ENCODE results near the gene DTX1.

DNA sequence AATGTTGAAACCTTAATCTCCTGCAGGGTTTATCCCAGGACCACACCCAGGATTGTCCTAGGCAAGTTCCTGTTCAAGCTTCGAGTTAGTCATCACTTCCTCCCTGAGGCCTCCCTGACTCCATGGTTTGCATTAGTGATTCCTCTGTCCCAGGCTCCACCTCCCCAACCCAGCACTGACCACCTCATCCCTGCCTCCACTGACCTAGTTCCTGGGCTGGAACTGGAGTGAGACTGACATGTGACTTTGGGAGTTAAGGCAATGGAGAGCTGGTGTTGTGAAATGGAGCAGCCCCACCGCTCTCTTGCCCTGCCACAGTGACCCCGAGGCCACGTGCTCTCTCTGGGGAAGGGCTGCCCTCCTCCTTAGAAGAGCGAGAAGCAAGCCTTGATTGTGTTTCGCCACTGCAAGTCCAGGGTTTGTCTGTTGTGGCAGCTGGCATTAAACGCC is 15.8 kb upstream of the DTX1 start:
- TF ChIP-seq, protein P1, sequence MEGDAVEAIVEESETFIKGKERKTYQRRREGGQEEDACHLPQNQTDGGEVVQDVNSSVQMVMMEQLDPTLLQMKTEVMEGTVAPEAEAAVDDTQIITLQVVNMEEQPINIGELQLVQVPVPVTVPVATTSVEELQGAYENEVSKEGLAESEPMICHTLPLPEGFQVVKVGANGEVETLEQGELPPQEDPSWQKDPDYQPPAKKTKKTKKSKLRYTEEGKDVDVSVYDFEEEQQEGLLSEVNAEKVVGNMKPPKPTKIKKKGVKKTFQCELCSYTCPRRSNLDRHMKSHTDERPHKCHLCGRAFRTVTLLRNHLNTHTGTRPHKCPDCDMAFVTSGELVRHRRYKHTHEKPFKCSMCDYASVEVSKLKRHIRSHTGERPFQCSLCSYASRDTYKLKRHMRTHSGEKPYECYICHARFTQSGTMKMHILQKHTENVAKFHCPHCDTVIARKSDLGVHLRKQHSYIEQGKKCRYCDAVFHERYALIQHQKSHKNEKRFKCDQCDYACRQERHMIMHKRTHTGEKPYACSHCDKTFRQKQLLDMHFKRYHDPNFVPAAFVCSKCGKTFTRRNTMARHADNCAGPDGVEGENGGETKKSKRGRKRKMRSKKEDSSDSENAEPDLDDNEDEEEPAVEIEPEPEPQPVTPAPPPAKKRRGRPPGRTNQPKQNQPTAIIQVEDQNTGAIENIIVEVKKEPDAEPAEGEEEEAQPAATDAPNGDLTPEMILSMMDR (IDR thresholded peaks at IDR 0.05), result no peak
- no peak for TF ChIP-seq POLR2A (IDR thresholded peaks at IDR 0.05)
